Smooth muscle cell of the coronary artery (primary cell): ENCODE data around the gene NT5DC2. TPM values are rescaled to one million over a fixed set of nuclear protein-coding genes. Genes with fewer than 3 reads are reported as not detected.

Source experiments
- total RNA-seq: library from RNA; depleted of rRNA; stranded (reverse); fragments of >200 nt; gene quantifications from 2 replicates; pipeline ENCODE4 v1.2.3, GENCODE V29; 2014; ENCODE audit warnings: low replicate concordance

Gene NT5DC2
- total RNA-seq: 17.4 and 95.5 TPM in 2 replicates

GRCh38 chr3:52533623-52534280 is at the start of gene NT5DC2:
Gene NT5DC2, minus strand, starts transcription at chr3:52533857. Its CDS starts 120 bp downstream, at chr3:52533737.

GRCh38 chr3:52536369-52537164 is 2.9 kb upstream of the NT5DC2 start, which contains the start of gene UQCC5:
Gene UQCC5, plus strand, starts transcription at chr3:52536605. Its CDS starts 151 bp downstream, at chr3:52536756.

GRCh38 chr3:52494886-52495495 is 38.7 kb downstream of the NT5DC2 start, which contains the start of gene STAB1:
Gene STAB1, plus strand, starts transcription at chr3:52495338. Its CDS starts 76 bp downstream, at chr3:52495414.

Other genes with a start within 250 kb of the NT5DC2 start
- 6.4 and 12.0 TPM in 2 replicates for gene GLYCTK, start 246.0 kb downstream of the NT5DC2 start, total RNA-seq
- gene DNAH1, start 217.5 kb downstream of the NT5DC2 start, total RNA-seq: 1.7 and 8.3 TPM in 2 replicates
- gene BAP1, start 123.8 kb downstream of the NT5DC2 start, total RNA-seq: 45.3 and 69.2 TPM in 2 replicates
- 1.3 and 1.9 TPM in 2 replicates for gene PHF7, start 123.2 kb downstream of the NT5DC2 start, total RNA-seq
- gene SEMA3G, start 88.8 kb downstream of the NT5DC2 start, total RNA-seq: 0.90 TPM in 1 of 2 replicates, not detected in the other
- gene TNNC1, start 79.8 kb downstream of the NT5DC2 start, total RNA-seq: 2.5 and 19.8 TPM in 2 replicates
- gene NISCH, start 78.3 kb downstream of the NT5DC2 start, total RNA-seq: 54.9 and 72.7 TPM in 2 replicates
- gene STAB1, start 38.5 kb downstream of the NT5DC2 start, total RNA-seq: 0.15 and 3.4 TPM in 2 replicates
- gene UQCC5, start 2.7 kb upstream of the NT5DC2 start, total RNA-seq: 9.1 and 13.8 TPM in 2 replicates
- 37.8 and 46.1 TPM in 2 replicates for gene PBRM1, start 152.1 kb upstream of the NT5DC2 start, total RNA-seq
- 44.8 and 106 TPM in 2 replicates for gene GNL3, start 152.2 kb upstream of the NT5DC2 start, total RNA-seq
- 105 and 119 TPM in 2 replicates for gene GLT8D1, start 171.9 kb upstream of the NT5DC2 start, total RNA-seq
- 14.0 and 42.9 TPM in 2 replicates for gene SPCS1, start 172.2 kb upstream of the NT5DC2 start, total RNA-seq
- 16.7 and 22.3 TPM in 2 replicates for gene NEK4, start 237.1 kb upstream of the NT5DC2 start, total RNA-seq
- 0.59 TPM in 1 of 2 replicates, not detected in the other for gene ITIH1, start 243.7 kb upstream of the NT5DC2 start, total RNA-seq